SH-SY5Y (cell line): Measurements from ENCODE around the gene GALR1.

Experiments used
- GATA2 ChIP-seq: IDR thresholded peaks from 2 replicates; pipeline ENCODE4 v1.6.1; 2011; ENCODE audit warnings: mild to moderate bottlenecking, low read depth, low read length
- GATA3 ChIP-seq: IDR thresholded peaks from 2 replicates; pipeline ENCODE4 v1.6.1; 2011; ENCODE audit warnings: low read depth, mild to moderate bottlenecking, low read length, moderate library complexity

GRCh38 chr18:77262643-77263465 lies 13.2 kb downstream of the GALR1 start:
- TF ChIP-seq GATA3 (no peak), GATA2 (peak; percentile 39; the same call in 1 of the 2 replicates)
